NCI-H1436 treated with DMSO at 0.1 percent for 48 hours (cell line): ENCODE measurements around the gene KRTAP10-1.
"Not testable (repeated sequence)": the region's sequence is repeated elsewhere in the genome, so short reads cannot be mapped to it uniquely, and the experiment has no call there.

Source experiments
- DNase-seq: peaks from one replicate; lab custom pipeline; 2025; lab: John Stamatoyannopoulos, UW

Gene KRTAP10-1

DNA sequence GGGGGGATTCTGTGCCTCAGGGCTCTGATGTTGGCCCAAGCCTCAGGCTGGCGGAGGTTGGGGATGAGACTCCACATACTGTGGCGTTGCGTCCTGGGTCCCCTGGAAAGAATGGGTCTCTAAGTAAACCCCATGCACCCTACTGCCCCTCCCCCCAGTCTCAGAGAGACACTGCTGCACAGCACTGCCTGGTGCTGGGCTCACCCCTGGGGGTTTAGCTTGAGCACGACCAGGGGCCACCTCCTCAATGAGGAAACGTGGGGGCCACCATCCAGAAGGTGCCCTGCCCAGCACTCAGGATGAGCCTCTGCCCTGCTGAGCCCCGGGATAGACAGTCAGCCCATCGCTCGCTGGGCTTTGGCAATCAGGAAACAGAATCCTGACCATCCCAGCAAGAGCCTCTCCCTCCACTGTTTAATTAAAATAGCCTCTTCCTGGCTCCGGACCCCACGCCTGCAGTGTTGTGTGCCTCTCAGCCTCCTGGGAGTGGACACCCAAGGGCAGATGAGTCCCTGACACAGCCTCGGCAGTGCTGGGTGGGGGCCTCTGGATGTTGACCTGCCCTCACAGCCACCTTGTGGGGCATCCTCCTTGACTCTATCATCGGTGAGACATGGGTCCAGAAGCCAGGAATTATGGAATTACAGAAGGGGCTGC, 30.0 kb upstream of the KRTAP10-1 start:
- DNase-seq: no peak

DNA sequence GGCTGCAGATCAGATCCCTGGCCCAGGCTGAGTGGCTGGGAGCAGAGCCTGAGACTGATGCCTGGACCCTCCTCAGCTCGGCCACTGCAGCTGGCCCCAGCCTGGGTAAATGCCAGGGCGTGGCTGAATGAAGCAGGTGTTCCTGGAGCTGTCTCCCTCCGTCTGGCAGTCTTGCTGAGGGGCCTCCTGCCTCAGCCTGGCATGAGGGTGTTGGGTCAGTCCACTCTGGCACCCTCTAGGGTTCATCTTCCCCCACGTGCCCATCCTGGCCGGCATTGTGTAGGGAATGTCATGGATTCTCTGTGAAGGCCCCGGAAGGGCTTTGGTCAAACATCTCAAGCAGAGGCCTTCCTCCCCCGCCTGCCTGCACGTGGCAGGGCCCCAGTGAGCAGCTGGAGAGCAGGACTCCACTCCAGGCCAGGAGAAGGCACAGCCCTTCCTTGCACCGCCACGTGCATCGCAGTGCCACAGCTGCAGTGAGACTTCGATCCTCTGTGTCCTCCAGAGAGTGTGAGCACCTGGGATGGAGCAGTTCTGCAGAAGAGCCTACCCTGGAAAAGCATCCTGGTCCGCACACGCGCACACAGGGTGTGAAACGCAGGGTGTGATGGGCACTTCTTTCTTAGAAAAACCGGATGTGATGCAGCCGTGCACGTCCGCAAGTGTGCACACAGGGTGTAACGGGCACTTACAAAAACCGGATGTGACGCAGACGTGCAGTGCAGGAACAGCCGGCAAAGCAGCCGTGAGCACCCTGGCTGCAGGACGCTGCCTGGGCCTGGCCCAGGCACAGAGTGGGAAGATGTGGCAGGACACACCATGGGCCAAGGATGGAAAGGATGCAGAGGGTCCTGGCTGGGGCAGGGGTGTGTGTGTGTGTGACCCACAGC, 28.9 kb upstream of the KRTAP10-1 start:
- no peak for DNase-seq

DNA sequence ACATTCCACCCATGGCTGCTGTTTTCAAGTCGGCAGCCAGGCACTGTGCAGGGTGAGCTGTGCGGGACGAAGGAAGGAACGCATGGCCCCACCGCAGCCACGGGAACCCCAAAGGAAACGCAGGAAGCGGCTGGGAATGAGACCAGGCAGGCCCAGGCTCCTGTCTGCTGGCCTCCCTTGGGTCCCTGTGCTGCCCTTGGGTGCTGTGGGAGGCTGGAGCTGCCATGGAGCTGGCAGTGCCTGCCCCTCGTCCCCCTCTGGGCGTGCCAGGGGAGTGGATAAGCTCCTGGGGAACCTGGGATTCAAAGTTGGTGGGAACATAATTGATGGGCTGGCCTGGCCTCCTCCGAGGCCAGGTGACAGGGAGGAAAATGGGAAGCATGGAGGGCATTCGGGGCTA, 28.3 kb upstream of the KRTAP10-1 start:
- DNase-seq: no peak

DNA sequence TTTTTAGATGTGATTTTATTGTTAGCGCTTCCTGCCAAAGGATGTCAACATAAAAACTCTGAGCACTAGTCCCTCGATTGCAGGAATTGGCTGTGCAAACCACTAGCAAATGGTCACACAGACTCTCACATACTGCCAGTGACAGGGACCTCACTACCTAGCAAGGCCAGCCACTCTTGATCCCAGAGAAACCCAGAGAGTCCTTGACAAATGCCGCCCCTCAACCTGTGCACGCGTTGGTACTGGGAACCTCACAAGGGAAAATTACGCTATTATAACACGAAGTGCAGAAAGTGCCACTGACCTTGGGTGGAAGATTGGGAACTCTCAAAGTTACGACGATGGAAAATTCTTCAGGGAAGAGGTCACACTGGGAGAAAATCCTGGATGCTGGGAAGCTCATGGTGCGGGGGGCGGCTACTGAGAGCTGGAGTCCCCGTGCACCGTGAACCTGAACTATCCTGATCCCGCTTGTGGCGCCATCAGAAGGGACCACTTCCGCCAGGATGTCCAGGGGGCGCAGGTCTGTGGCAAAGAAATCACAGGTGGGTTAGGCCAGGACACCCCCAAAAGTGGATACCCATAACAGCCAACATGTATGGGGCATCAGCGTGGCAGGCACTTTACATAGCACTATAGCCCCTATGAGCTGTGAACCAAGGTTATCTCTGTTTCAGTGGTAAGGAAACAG, 27.6 kb upstream of the KRTAP10-1 start:
- DNase-seq: no peak

DNA sequence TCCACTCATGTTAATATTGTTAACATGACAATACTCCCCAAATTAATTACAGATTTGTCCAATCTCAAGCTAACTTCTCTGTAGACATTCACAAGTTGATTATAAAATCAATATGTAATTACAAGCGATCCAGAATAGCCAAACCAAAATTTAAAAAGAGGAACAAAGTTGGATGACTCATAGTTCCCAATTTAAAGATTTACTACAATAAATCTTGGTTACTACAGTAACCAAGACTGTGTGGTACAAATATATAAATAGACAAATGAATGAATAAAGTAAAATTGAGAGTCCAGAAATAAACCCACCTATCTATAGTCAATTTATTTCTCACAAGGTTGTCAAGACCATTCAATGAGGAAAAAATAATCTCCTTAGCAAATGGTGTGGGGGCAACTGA, 26.4 kb upstream of the KRTAP10-1 start:
- DNase-seq: no peak

DNA sequence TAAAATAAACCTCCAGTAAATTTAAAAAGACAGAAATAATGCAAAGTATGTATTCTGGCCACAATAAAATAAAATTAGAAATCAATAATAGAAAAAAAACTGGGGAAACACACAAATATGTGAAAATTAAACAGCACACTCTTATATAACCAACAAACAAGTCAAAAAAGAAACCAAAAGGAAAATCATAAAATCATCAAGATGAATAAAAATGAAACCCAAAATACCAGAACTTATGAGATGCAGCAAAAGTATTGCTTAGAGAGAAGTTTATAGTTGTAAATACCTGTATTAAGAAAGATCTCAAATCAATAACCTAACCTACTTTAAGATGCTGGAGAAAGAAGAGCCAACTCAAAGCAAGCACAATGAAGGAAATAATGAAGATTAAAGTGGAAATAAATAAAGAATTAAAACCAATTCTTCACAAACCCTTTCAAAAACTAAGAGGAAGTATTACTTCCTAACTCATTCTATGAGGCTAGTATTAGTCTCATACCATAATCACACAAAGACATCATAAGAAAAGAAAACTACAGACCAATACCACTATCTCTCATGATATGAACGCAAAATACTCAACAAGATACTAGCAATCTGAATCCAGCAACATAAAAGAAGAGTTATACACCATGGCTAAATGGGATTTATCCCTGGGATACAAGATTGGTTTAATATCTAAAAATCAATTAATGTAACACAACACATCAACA, 25.0 kb upstream of the KRTAP10-1 start:
- no peak for DNase-seq

DNA sequence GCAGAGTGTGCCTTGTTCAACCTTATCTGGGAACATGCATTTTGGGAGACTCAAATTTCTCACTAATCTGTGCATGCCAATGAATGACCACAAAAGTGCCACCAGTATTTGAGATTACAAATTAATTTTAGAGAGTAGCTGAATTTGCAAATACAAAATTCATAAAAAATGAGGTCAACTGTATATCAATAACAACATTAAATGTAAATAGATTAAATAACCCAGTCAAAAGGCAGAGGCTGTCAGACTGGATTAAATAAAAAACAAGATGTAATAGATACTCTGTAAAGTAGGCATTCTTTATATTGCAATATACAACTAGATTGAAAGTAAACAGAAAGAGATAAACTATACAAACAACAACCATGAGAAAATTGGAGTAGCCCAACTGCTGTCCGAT, 24.1 kb upstream of the KRTAP10-1 start:
- no peak for DNase-seq

DNA sequence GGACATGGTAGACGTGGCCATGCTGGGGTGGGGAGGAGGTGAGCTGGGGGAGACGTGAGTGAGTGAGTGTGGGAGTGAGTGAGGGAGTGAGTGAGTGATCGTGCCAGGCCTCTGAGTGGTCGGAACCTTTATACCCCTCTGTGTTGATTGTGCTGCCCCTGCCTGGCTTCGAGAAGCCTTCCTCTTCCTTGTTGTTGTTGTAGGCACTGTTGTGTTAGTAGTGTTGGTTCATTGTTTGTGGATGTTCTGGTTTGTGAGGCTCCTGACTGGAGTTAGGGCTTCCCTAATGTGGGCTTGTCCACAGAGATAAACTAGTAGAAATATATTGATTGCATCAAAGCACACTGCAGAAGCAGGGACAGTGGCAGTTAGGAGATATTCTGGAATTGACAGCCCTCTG, 18.7 kb upstream of the KRTAP10-1 start, which contains the start of gene KRTAP10-3:
Gene KRTAP10-3 (minus strand): TSS at position 101 of the 400 bp plus-strand sequence. CDS start 80 bp downstream, at position 21.
- DNase-seq: no peak

DNA sequence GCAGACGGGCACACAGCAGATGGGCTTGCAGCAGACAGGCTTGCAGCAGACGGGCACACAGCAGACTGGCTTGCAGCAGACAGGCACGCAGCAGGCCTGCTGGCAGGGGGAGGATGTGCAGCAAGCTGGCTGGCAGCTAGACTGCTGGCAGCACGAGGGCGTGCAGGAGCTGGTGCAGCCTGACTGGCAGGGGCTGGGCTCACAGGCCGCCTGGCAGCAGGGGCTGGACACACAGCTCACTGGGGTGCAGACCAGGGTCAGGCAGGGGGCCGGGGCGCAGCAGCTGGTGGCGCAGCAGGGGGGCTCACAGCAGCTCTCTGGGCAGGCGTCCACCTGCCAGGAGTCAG, 18.3 kb upstream of the KRTAP10-1 start:
- not testable (repeated sequence) for DNase-seq

DNA sequence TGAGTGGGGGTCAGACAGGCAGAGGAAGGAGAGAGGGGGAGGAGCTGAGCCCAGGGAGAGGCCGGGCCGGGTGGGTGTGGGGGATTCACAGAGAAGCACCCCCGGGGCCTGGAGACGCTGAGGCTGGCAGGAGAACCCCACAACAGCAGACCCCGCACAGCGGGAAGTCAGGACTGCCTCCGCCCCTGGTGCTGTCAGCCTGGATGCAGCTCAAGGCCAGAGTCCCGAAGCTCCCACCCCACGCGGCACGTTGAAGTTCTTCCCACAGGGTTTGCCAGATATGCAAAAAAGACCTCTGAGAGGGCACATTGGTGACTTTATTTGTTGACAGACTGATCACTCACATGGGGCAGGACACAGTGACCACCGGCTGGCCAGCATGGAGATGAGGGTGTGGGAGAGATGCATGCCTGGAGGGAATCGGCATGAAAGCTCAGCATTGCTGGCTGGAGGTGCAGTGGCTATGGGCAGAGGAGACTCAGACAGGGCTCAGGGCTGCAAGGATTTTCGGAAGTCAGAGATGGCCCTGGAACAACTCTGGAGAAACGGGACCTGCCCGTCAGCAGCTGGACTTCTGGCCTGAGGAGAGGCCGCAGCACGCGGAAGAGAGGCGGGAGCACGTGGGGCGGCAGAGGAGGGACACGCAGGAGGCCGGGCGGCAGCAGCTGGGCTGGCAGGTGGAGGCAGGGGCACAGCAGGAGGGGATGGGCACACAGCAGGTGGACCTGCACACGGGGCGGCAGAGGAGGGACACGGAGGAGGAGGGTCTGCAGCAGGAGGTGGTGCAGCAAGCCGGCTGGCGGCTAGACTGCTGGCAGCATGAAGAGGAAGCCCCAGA, 17.7 kb upstream of the KRTAP10-1 start:
- no peak for DNase-seq

DNA sequence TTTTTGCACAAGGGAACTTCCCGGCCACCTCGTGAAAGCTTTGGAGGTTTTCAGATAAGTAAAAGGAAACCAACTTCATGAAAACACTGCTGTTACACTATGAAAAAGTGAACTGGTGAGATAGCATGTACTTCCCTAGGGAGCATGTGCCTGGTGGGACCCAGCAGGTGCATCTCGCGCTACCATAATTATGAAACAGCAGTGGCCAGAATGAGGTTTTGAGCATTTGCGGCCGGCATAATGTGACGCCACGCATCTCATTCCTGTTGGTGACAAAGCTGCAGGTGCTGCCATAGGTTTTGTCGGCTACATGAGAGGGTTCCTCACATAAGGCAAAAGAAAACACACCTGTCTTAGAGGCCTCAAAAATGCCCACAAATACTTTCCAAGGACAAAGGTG, 16.9 kb upstream of the KRTAP10-1 start:
- DNase-seq: peak; percentile 8

DNA sequence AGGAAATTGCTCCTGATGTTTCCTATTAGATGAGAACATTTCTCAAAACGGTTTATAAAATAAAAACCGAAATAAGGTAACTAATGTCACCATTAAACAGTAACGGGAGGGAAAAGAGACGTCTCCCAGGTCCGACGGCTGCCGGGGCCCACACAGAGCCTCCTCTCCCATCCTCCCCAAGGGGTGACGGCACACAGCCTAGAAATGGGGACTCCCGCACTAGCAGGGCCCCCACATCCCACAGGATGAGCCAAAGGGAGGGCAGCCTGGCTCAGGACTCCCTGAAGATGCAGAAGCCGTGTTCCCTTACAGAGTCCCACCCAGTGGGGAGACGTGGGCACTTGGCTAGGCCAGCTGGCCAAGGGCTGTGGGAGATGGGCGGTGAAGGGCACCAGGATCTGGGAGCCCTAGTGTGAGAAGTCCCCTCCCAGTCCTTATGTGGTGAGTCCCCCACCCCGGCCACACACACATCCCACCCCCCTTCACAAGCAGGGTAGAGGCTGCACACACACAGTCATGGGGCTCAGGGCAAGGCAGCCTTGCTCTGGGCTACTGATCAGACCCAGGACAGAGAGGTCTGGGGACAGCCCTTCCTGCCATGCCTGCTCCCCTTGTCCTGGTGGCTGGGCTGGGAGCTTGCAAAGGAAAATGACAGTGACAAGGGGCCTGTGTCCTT, 15.3 kb upstream of the KRTAP10-1 start:
- DNase-seq: no peak

DNA sequence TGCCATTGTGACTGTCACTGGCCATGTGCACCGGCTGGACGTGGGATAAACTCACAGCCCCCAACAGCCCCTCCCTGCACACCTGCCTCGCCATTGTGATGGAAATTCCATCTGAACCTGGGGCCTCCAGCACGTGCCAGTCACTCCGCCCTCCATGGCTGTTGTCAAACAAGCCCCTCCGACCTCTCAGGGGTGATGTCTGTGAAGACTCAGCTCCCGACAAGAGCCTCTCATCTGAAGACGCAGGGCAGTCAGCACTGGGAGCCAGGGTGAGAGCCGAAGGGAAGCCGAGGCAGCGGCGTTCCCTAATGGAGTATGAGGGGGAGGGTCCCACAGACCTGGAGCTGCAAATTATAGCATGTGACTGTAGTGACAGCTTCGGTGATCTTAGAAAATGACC, 12.7 kb upstream of the KRTAP10-1 start:
- DNase-seq: no peak

DNA sequence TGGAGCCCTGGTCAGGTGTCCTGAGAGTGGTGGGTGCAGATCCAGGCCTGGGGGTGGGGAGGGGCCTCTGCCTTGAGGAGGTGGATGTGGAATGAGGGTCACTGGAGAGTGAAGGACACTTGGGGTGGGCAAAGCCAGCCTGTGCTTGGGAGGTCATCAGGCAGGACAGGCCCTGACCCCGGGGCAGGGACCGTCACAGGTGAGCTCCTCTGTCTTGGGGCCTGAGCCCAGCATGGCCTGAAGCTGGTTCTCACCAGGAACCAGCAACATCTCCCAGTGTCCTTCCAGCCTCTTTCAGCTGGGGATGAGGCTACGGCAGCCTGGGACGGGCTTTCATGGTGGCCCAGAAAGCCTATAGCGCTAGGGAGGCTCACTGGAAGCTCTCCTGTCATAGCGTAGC, 12.1 kb upstream of the KRTAP10-1 start:
- DNase-seq: no peak

DNA sequence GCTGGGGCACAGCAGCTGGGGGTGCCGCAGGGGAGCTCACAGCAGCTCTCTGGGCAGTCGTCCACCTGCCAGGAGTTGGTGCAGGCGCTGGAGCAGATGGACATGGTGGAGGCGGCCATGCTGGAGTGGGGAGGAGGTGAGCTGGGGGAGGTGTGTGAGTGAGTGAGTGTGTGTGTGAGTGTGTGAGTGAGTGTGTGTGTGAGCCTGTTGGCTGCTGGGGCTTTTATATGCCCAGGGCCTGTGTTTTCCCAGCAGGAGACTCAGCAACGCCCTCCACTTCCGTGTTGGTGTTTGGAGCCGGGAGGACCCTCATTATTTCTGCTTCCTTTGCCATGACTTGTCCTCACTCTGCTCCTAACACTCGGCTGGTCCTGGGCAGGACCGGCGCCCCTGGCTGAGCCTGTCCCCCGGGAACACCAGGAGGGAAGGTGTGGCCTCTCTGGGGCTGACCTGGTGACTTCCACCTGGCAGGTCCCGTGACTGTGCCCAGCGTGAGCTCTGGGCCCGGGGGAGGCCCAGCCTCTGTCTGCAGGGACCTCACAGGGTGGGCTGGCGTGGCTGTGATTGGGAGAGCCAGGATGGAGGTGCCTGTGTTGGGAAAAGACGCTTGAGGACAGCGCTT, 11.5 kb upstream of the KRTAP10-1 start, which contains the start of gene KRTAP10-2:
Gene KRTAP10-2 (minus strand): TSS at position 166 of the 622 bp plus-strand sequence. CDS start 47 bp downstream, at position 119.
- DNase-seq: no peak

DNA sequence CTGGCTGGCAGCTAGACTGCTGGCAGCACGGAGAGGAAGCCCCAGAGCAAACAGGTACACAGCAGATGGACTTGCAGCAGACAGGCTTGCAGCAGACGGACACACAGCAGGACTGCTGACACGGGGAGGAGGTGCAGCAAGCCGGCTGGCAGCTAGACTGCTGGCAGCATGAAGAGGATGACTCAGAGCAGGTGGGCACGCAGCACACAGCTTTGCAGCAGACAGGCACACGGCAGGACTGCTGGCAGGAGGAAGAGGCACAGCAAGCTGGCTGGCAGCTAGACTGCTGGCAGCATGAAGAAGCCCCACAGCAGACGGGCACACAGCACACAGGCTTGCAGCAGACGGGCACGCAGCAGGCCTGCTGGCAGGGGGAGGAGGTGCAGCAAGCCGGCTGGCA, 10.8 kb upstream of the KRTAP10-1 start:
- DNase-seq: no peak

DNA sequence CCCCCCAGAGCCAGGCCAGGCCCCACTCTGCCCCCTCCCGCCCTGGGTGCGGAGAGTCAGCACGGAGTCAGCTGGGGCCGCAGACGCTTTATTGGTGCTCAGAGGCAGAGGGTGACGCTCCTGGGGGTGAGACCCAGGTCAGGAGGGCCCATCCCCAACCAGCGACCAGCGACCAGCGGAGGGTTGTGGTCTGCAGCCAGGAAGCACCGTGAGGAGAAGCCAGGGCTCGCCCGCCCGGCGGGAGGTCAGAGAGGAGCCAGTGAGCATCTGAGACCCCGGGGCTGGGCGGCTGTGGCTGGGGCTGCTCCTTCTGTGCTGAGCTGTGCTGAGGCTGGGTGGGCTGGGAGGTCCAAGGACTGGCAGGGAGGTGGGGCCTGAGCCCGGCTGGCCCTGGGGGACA, 10.3 kb upstream of the KRTAP10-1 start:
- DNase-seq: not testable (repeated sequence)

DNA sequence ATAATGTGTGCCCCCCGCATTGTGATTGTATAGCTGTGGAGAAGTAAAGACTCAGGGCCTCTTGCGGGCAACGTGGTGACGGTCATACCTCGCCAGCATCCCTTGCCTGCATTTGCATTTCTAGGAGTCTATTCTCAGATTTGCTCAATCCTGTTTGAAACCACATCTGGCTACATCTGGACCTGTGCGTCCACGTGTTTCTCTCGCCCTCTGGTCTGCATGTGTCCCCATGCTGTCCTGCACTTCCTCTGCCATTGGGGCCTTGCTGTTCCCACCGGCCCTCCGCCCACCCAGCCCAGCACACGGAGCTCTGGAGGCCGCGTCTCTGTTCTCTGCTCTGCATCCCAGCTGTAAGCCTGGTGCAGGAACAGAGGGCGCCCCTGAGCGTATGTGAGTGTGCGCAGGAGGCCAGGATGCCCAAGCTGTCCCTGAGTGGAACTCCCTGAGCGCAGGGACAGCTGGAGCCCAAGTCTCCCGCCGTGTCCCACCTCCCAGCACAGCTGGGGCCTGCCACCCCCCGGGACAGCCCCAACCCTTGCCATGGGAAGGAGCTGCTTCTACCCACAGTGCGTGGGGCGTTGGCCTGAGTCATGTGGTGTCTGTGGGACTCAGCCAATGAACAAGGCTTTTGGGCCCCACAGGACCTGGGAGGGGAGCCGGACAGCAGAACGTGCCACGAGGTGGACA, 9.7 kb upstream of the KRTAP10-1 start:
- no peak for DNase-seq

DNA sequence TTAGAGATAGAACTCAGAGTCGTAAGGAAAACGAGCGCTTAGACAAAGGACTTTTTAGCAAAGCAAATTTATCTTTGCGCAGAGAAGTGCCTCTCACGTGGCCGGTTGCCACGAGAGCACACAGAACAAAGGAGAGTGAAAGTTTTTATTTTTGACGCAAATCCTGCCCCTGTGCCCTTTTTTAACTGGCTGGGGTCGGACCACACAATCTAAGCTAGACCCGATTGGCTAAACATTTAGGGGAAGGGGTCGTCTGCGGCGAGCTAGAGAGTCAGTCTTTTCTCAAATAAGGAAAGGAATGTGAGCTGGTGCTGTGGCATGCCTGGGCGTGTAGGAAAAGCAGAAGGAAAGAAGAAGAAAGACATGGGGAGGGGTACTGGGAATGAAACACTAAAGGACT, 8.9 kb upstream of the KRTAP10-1 start:
- no peak for DNase-seq

DNA sequence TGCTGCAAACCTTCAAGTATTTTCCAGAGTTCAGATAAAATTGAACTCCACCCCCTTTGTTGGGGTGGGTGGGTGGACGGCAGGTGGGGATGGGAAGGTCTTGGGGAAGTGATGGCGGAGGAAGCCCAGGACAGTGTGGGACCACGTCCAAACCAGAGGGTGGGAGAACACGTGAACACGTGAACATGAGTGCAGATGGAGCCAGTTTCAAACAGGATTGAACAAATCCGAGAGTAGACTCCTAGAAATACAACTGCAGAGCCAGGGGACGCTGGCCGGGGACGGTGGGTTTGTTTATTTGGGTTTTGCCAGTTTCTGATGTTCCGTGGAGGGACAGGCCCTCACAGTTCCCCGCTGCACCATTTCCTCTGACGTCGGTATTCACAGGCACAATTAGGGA, 8.4 kb upstream of the KRTAP10-1 start:
- DNase-seq: no peak
